ENCODE results near the gene DHX35.

- TF ChIP-seq CTCF (conservative IDR thresholded peaks at IDR 0.05) (no peak), EZH2 (IDR thresholded peaks at IDR 0.05; ENCODE audit: low read depth) (no peak)
Observed at GRCh38 chr20:39038047-39038446, 75.9 kb downstream of the DHX35 start.
